HEK293 (cell line): ENCODE data around the gene PLEKHA7.

Experiments used
- CTCF ChIA-PET: fragments of 350-600 bp; formaldehyde crosslinking; extraction: SDS; loops from one replicate; lab custom pipeline; 2021; ENCODE audit warnings: antibody characterized with exemption; lab: Yijun Ruan, JAX
- POLR2A ChIA-PET: fragments of 300-600 bp; formaldehyde crosslinking; extraction: SDS; loops from one replicate; lab custom pipeline; 2020; ENCODE audit warnings: antibody characterized with exemption, inconsistent platforms; lab: Yijun Ruan, JAX
- H3K27ac ChIP-seq: fragments of 200-500 bp; sonication (Bioruptor generic); 2 replicates; pipeline ENCODE4 v1.5.1; 2014; ENCODE audit warnings: low read depth, low read length, control low read depth, inconsistent platforms; ENCODE audit errors: extremely low read depth
- H3K36me3 ChIP-seq, 2 experiments: fragments of 200-500 bp in 1 of 2; sonication (Bioruptor generic) in 1 of 2; 1 replicate in 1 of 2; 2 replicates in 1 of 2; pipeline ENCODE4 v1.5.1; 2014 to 2017; ENCODE audit warnings: inconsistent platforms in 2 of 2, low read length in 2 of 2; ENCODE audit not compliant: control insufficient read depth in 2 of 2, insufficient read depth in 1 of 2
- H3K4me1 ChIP-seq: fragments of 200-500 bp; sonication (Bioruptor generic); 2 replicates; pipeline ENCODE4 v1.5.1; 2014; ENCODE audit warnings: mild to moderate bottlenecking, low read length, inconsistent platforms; ENCODE audit not compliant: control insufficient read depth, insufficient read depth
- H3K4me3 ChIP-seq: 2 replicates; pipeline ENCODE4 v1.5.1; 2011; ENCODE audit warnings: low read depth, mild to moderate bottlenecking, control low read depth, low read length, moderate library complexity
- H3K9me3 ChIP-seq: fragments of 200-500 bp; sonication (Bioruptor generic); 2 replicates; pipeline ENCODE4 v1.5.1; 2014; ENCODE audit warnings: low read depth, low read length, inconsistent platforms; ENCODE audit not compliant: control insufficient read depth, insufficient read depth
- BCL11A ChIP-seq: fragments of 450-650 bp; formaldehyde crosslinking; IDR thresholded peaks from 2 replicates; pipeline ENCODE4 v1.5.1; 2016; ENCODE audit warnings: low read depth, missing biosample characterization, missing genetic modification characterization
- EGR2 ChIP-seq: fragments of 450-650 bp; formaldehyde crosslinking; IDR thresholded peaks from 2 replicates; pipeline ENCODE4 v1.5.1; 2016; ENCODE audit warnings: low read depth, missing biosample characterization, missing genetic modification characterization
- ELK4 ChIP-seq: IDR thresholded peaks from 2 replicates; pipeline ENCODE4 v1.6.1; 2011; ENCODE audit warnings: mild to moderate bottlenecking, low read depth, low read length, borderline replicate concordance
- HOXA7 ChIP-seq: sonication (generic); formaldehyde crosslinking; IDR thresholded peaks from 2 replicates; pipeline ENCODE4 v1.8.1; 2022; ENCODE audit warnings: missing genetic modification reagents, borderline replicate concordance
- INSM2 ChIP-seq: fragments of 450-650 bp; formaldehyde crosslinking; IDR thresholded peaks from 2 replicates; pipeline ENCODE4 v1.5.1; 2016; ENCODE audit warnings: missing biosample characterization, missing genetic modification characterization
- KLF1 ChIP-seq: fragments of 450-650 bp; formaldehyde crosslinking; IDR thresholded peaks from 2 replicates; pipeline ENCODE4 v1.5.1; 2016; ENCODE audit warnings: missing biosample characterization, missing genetic modification characterization
- KLF7 ChIP-seq: fragments of 450-650 bp; formaldehyde crosslinking; IDR thresholded peaks from 2 replicates; pipeline ENCODE4 v1.5.1; 2016; ENCODE audit warnings: missing biosample characterization, missing genetic modification characterization, borderline replicate concordance
- KLF9 ChIP-seq: fragments of 450-650 bp; formaldehyde crosslinking; IDR thresholded peaks from 2 replicates; pipeline ENCODE4 v1.5.1; 2016; ENCODE audit warnings: missing biosample characterization, missing genetic modification characterization, low read depth
- MZF1 ChIP-seq: fragments of 450-650 bp; formaldehyde crosslinking; IDR thresholded peaks from 2 replicates; pipeline ENCODE4 v1.5.1; 2017; ENCODE audit warnings: missing biosample characterization, missing genetic modification characterization, borderline replicate concordance
- SP7 ChIP-seq: fragments of 450-650 bp; formaldehyde crosslinking; IDR thresholded peaks from 2 replicates; pipeline ENCODE4 v1.5.1; 2016; ENCODE audit warnings: missing biosample characterization, missing genetic modification characterization
- ZBTB48 ChIP-seq: fragments of 450-650 bp; formaldehyde crosslinking; IDR thresholded peaks from 2 replicates; pipeline ENCODE4 v1.5.1; 2016; ENCODE audit warnings: missing biosample characterization, missing genetic modification characterization
- ZBTB7A ChIP-seq: fragments of 450-650 bp; formaldehyde crosslinking; IDR thresholded peaks from 2 replicates; pipeline ENCODE4 v1.5.1; 2016; ENCODE audit warnings: low read depth, missing biosample characterization, missing genetic modification characterization
- ZEB2 ChIP-seq: fragments of 450-650 bp; formaldehyde crosslinking; IDR thresholded peaks from 2 replicates; pipeline ENCODE4 v1.5.1; 2016; ENCODE audit warnings: missing biosample characterization, missing genetic modification characterization
- ZNF138 ChIP-seq: fragments of 450-650 bp; formaldehyde crosslinking; IDR thresholded peaks from 2 replicates; pipeline ENCODE4 v1.5.1; 2016; ENCODE audit warnings: missing biosample characterization, missing genetic modification characterization, borderline replicate concordance
- ZNF169 ChIP-seq: fragments of 450-650 bp; formaldehyde crosslinking; IDR thresholded peaks from 2 replicates; pipeline ENCODE4 v1.5.1; 2016; ENCODE audit warnings: missing biosample characterization, missing genetic modification characterization
- ZNF202 ChIP-seq: fragments of 450-650 bp; formaldehyde crosslinking; IDR thresholded peaks from 2 replicates; pipeline ENCODE4 v1.5.1; 2016; ENCODE audit warnings: missing biosample characterization, missing genetic modification characterization, borderline replicate concordance
- ZNF223 ChIP-seq: fragments of 450-650 bp; formaldehyde crosslinking; IDR thresholded peaks from 2 replicates; pipeline ENCODE4 v1.5.1; 2016; ENCODE audit warnings: missing biosample characterization, missing genetic modification characterization
- ZNF239 ChIP-seq: fragments of 450-650 bp; formaldehyde crosslinking; IDR thresholded peaks from 2 replicates; pipeline ENCODE4 v1.5.1; 2016; ENCODE audit warnings: missing biosample characterization, missing genetic modification characterization
- ZNF426 ChIP-seq: fragments of 450-650 bp; formaldehyde crosslinking; IDR thresholded peaks from 2 replicates; pipeline ENCODE4 v1.5.1; 2017; ENCODE audit warnings: missing biosample characterization, missing genetic modification characterization, mild to moderate bottlenecking, inconsistent platforms, moderate library complexity
- ZNF548 ChIP-seq: fragments of 450-650 bp; formaldehyde crosslinking; IDR thresholded peaks from 2 replicates; pipeline ENCODE4 v1.5.1; 2016; ENCODE audit warnings: missing biosample characterization, missing genetic modification characterization
- ZNF560 ChIP-seq: fragments of 450-650 bp; formaldehyde crosslinking; IDR thresholded peaks from 2 replicates; pipeline ENCODE4 v1.5.1; 2017; ENCODE audit warnings: missing biosample characterization, missing genetic modification characterization, borderline replicate concordance
- ZNF580 ChIP-seq: fragments of 450-650 bp; formaldehyde crosslinking; IDR thresholded peaks from 2 replicates; pipeline ENCODE4 v1.5.1; 2016; ENCODE audit warnings: missing biosample characterization, missing genetic modification characterization
- ZNF600 ChIP-seq: fragments of 450-650 bp; formaldehyde crosslinking; IDR thresholded peaks from 2 replicates; pipeline ENCODE4 v1.5.1; 2016; ENCODE audit warnings: missing biosample characterization, missing genetic modification characterization
- ZNF610 ChIP-seq: fragments of 450-650 bp; formaldehyde crosslinking; IDR thresholded peaks from 2 replicates; pipeline ENCODE4 v1.5.1; 2016; ENCODE audit warnings: missing biosample characterization, missing genetic modification characterization, borderline replicate concordance
- ZNF670 ChIP-seq: fragments of 450-650 bp; formaldehyde crosslinking; IDR thresholded peaks from 2 replicates; pipeline ENCODE4 v1.5.1; 2016; ENCODE audit warnings: missing biosample characterization, missing genetic modification characterization, low read depth
- ZNF843 ChIP-seq: fragments of 450-650 bp; formaldehyde crosslinking; IDR thresholded peaks from 2 replicates; pipeline ENCODE4 v1.5.1; 2016; ENCODE audit warnings: missing biosample characterization, missing genetic modification characterization
- ZSCAN30 ChIP-seq: fragments of 450-650 bp; IDR thresholded peaks from 2 replicates; pipeline ENCODE4 v1.5.1; 2018; ENCODE audit warnings: missing biosample characterization, mild to moderate bottlenecking, missing genetic modification characterization, moderate library complexity
- TF ChIP-seq, protein P1 (sequence below): fragments of 450-650 bp; formaldehyde crosslinking; IDR thresholded peaks from 2 replicates; pipeline ENCODE4 v1.5.1; 2016; ENCODE audit warnings: missing biosample characterization, missing genetic modification characterization, borderline replicate concordance
- TF ChIP-seq, protein P2 (sequence below): fragments of 450-650 bp; formaldehyde crosslinking; IDR thresholded peaks from 2 replicates; pipeline ENCODE4 v1.5.1; 2016; ENCODE audit warnings: missing biosample characterization, missing genetic modification characterization

PLEKHA7 gene

DNA sequence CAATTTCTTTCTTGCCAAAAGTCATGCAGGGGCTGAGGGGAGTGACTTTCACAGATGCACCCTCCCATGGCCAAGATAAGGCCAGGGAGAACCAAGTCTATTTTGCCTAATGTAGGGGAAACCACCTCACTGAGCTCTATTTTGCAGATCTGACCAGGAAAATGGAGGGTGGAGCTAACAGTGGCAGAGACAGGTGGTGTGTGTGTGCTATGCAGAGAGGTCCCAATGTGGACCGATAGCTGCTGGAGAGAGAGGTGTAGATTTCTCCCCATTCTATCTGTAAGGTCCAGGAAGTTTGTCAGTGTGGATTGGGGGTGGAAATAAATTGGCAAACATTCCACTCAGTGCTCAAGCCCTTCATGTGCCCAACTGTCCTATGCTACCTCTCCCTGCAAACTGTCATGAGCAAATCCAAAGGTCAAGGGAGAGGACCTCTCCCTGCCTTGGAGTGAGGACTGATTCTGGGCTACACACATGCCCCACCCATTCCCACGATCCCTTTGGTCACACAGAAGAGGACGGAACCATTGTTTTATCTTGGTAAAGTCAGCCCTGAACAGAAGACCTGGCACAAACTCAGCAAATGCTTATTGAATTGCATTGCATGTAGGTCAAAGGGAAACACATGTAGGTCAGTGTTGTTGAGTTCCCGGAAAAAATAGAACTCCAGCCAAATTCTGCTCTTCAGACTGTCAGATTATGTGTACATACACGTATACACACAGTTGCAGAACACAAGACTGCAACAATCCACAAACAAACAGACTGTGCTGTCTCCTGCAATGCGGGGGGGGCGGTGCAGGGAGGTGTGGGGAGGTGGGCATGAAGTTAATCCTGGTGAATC is 209.9 kb downstream of the PLEKHA7 start:
- no peak overlapping the region for H3K27ac ChIP-seq
- POLR2A ChIA-PET: no interaction called here

GRCh38 chr11:16801288-16801980 is 212.8 kb downstream of the PLEKHA7 start:
- ChIA-PET CTCF (interaction anchor here (1.2 to 3.2 kb wide), 5 partner anchors 9 to 262 kb away, joined by 3 to 21 read pairs (median 7); no protein-coding TSS in a partner anchor), POLR2A (no interaction called here)
- H3K9me3 ChIP-seq: no peaks in the 10 kb centered on the region
- TF ChIP-seq HOXA7 (CRISPR knock-in tag): no peak
- no peak for TF ChIP-seq ZNF169 (tag by site-specific recombination)
- no peak for TF ChIP-seq ZNF600 (tag by site-specific recombination)
- no peak for TF ChIP-seq MZF1 (tag by site-specific recombination)
- TF ChIP-seq ZNF548 (tag by site-specific recombination): no peak
- no peak for TF ChIP-seq KLF1 (tag by site-specific recombination)
- TF ChIP-seq EGR2: no peak
- no peak for TF ChIP-seq ZNF843
- TF ChIP-seq, protein P1, sequence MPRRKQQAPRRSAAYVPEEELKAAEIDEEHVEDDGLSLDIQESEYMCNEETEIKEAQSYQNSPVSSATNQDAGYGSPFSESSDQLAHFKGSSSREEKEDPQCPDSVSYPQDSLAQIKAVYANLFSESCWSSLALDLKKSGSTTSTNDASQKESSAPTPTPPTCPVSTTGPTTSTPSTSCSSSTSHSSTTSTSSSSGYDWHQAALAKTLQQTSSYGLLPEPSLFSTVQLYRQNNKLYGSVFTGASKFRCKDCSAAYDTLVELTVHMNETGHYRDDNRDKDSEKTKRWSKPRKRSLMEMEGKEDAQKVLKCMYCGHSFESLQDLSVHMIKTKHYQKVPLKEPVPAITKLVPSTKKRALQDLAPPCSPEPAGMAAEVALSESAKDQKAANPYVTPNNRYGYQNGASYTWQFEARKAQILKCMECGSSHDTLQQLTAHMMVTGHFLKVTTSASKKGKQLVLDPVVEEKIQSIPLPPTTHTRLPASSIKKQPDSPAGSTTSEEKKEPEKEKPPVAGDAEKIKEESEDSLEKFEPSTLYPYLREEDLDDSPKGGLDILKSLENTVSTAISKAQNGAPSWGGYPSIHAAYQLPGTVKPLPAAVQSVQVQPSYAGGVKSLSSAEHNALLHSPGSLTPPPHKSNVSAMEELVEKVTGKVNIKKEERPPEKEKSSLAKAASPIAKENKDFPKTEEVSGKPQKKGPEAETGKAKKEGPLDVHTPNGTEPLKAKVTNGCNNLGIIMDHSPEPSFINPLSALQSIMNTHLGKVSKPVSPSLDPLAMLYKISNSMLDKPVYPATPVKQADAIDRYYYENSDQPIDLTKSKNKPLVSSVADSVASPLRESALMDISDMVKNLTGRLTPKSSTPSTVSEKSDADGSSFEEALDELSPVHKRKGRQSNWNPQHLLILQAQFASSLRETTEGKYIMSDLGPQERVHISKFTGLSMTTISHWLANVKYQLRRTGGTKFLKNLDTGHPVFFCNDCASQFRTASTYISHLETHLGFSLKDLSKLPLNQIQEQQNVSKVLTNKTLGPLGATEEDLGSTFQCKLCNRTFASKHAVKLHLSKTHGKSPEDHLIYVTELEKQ (tag by site-specific recombination): no peak
- no peak for TF ChIP-seq ZNF580
- no peak for TF ChIP-seq INSM2 (tag by site-specific recombination)
- no peak overlapping the region for H3K27ac ChIP-seq
- H3K36me3 ChIP-seq: peaks cover 0 to 16% of the 10 kb centered on the region in 2 experiments; a peak in 1 of 3 replicates
- H3K4me1 ChIP-seq: no peaks in the 10 kb centered on the region
- no peak overlapping the region for H3K4me3 ChIP-seq

More for the DNA sequence above, 209.9 kb downstream of the PLEKHA7 start:
- no peak overlapping the region for H3K4me3 ChIP-seq
- H3K9me3 ChIP-seq: no peaks in the 10 kb centered on the region
- H3K4me1 ChIP-seq: no peaks in the 10 kb centered on the region
- H3K36me3 ChIP-seq: peaks cover 0 to 16% of the 10 kb centered on the region in 2 experiments; a peak in 1 of 3 replicates
- CTCF ChIA-PET: interaction anchor here (1.5 to 3.5 kb wide), 2 partner anchors 16 to 20 kb away, joined by 8 to 14 read pairs; no protein-coding TSS in a partner anchor
- no peak for TF ChIP-seq ZNF239 (tag by site-specific recombination)
- no peak for TF ChIP-seq ZNF670 (tag by site-specific recombination)
- TF ChIP-seq ZNF138: no peak
- TF ChIP-seq KLF9 (tag by site-specific recombination): no peak
- no peak for TF ChIP-seq ELK4
- TF ChIP-seq ZNF560: no peak
- TF ChIP-seq, protein P2, sequence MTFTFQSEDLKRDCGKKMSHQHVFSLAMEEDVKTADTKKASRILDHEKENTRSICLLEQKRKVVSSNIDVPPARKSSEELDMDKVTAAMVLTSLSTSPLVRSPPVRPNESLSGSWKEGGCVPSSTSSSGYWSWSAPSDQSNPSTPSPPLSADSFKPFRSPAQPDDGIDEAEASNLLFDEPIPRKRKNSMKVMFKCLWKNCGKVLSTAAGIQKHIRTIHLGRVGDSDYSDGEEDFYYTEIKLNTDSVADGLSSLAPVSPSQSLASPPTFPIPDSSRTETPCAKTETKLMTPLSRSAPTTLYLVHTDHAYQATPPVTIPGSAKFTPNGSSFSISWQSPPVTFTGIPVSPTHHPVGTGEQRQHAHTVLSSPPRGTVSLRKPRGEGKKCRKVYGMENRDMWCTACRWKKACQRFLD (tag by site-specific recombination): no peak
- TF ChIP-seq SP7: no peak
- no peak for TF ChIP-seq ZBTB7A
- no peak for TF ChIP-seq ZNF223 (tag by site-specific recombination)
- no peak for TF ChIP-seq KLF7
- TF ChIP-seq ZNF610 (tag by site-specific recombination): no peak
- no peak for TF ChIP-seq ZSCAN30
- TF ChIP-seq ZBTB48: no peak
- no peak for TF ChIP-seq BCL11A
- TF ChIP-seq ZNF426 (tag by site-specific recombination): no peak
- TF ChIP-seq ZNF843: no peak
- no peak for TF ChIP-seq ZNF202 (tag by site-specific recombination)
- no peak for TF ChIP-seq ZEB2 (tag by site-specific recombination)
